Upper lobe of right lung (tissue), 1 donor: ENCODE measurements around the gene RYR1. TPM values are rescaled to one million over a fixed set of nuclear protein-coding genes. Genes with fewer than 3 reads are reported as not detected.

Experiments used
- ATAC-seq: fragments of 200-7000 bp; cut with Tn5 transposase; one replicate; pipeline ENCODE4 v1.9.1; 2020; ENCODE audit warnings: mild to moderate bottlenecking, moderate library complexity
- DNase-seq: peaks from one replicate; pipeline ENCODE4 v3.0.0-alpha.2; 2020
- H3K27ac ChIP-seq: fragments of 200-600 bp; one replicate; pipeline ENCODE4 v1.8.0; 2022
- H3K27me3 ChIP-seq: fragments of 200-600 bp; one replicate; pipeline ENCODE4 v1.8.0; 2022; ENCODE audit warnings: mild to moderate bottlenecking
- H3K36me3 ChIP-seq: fragments of 200-600 bp; one replicate; pipeline ENCODE4 v1.8.0; 2022
- H3K4me1 ChIP-seq: fragments of 200-600 bp; one replicate; pipeline ENCODE4 v1.8.0; 2022
- H3K4me3 ChIP-seq: fragments of 200-600 bp; one replicate; pipeline ENCODE4 v1.8.0; 2022; ENCODE audit warnings: mild to moderate bottlenecking
- H3K9me3 ChIP-seq: fragments of 200-600 bp; one replicate; pipeline ENCODE4 v1.8.0; 2022
- CTCF ChIP-seq: fragments of 200-600 bp; IDR thresholded peaks from one replicate; pipeline ENCODE4 v1.8.0; 2022; ENCODE audit warnings: antibody characterized with exemption
- intact Hi-C: fragments of 100-400 bp; cut with DNase I; formaldehyde crosslinking; loops from one replicate; pipeline ENCODE4 v1.11.0; 2022
- total RNA-seq: library from RNA; stranded (reverse); fragmentation: NEBNext Ultra II Directional; extraction: Animal tissue kit (Norgen Biotek cat#: 25700); gene quantifications from one replicate; pipeline ENCODE4 v1.2.1, GENCODE V29; 2021
- donor health status: DM: no; HTN: yes; CAD: no; lungs with severe emphysema.

RYR1 gene
- total RNA-seq, 1 donor from 2014 or later = 6.5 TPM

- ATAC-seq (no peak), DNase-seq (no peak)
- Histone ChIP-seq H3K9me3 (no peaks in the 10 kb centered on the region), H3K4me1 (no peaks in the 10 kb centered on the region), H3K27ac (no peak overlapping the region), H3K36me3 (no peaks in the 10 kb centered on the region), H3K4me3 (no peak overlapping the region), H3K27me3 (no peaks in the 10 kb centered on the region)
- TF ChIP-seq CTCF = no peak
- intact Hi-C loops = no loop called here
Measured at GRCh38 chr19:38486731-38487336, 53.3 kb downstream of the RYR1 start.

DNA sequence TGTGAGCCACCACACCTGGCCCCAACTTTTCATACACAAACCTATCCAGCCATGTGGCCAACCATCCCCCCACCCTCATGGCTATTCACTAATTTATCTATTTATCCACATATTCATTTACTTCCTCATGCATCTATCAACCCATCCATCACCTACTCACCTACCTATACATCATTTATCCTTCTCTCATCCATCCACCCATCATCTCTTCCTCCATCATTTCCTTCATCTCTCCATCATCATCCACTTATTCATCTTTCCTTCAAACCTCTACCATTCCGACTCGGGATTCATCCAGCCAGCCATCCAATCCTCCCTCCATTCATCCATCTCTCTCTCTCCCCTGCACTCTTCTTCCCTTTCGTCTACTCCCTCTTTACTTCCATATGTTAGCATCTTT is 54.6 kb downstream of the RYR1 start:
- TF ChIP-seq CTCF = no peak
- Histone ChIP-seq H3K4me3 (no peak overlapping the region), H3K27me3 (no peaks in the 10 kb centered on the region), H3K27ac (no peak overlapping the region), H3K9me3 (no peaks in the 10 kb centered on the region), H3K4me1 (no peaks in the 10 kb centered on the region), H3K36me3 (no peaks in the 10 kb centered on the region)
- DNase-seq (no peak), ATAC-seq (no peak)
- intact Hi-C loops = no loop called here

DNA sequence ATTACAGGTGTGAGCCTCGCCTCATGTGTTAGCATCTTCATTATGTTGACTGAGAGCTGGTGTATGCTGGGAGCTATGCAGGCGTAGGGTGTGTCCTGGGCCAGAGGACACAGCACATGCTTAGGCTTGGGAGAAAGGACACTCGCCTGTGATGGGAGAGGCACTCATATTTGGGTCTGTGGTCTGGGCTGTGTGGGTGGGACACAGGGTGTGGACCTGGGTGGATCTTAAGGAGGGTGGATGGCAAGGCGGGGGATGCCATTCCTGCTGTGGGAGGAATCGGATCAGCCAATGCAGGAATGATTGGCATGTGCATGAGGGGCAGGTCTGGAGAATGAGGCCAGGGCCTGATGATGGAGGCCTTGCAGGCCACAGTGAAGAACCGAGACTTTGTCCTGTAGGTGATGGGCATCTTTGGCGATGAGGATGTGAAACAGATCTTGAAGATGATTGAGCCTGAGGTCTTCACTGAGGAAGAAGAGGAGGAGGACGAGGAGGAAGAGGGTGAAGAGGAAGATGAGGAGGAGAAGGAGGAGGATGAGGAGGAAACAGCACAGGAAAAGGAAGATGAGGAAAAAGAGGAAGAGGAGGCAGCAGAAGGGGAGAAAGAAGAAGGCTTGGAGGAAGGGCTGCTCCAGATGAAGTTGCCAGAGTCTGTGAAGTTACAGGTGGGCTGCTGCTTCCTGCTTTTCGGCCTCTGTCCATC is 55.4 kb downstream of the RYR1 start:
- no peak overlapping the region for H3K4me3 ChIP-seq
- H3K27me3 ChIP-seq = no peaks in the 10 kb centered on the region
- no peak overlapping the region for H3K27ac ChIP-seq
- TF ChIP-seq CTCF = no peak
- H3K4me1 ChIP-seq = no peaks in the 10 kb centered on the region
- no peak for DNase-seq
- ATAC-seq = no peak
- H3K9me3 ChIP-seq = no peaks in the 10 kb centered on the region
- intact Hi-C loops = no loop called here
- H3K36me3 ChIP-seq = no peaks in the 10 kb centered on the region

DNA sequence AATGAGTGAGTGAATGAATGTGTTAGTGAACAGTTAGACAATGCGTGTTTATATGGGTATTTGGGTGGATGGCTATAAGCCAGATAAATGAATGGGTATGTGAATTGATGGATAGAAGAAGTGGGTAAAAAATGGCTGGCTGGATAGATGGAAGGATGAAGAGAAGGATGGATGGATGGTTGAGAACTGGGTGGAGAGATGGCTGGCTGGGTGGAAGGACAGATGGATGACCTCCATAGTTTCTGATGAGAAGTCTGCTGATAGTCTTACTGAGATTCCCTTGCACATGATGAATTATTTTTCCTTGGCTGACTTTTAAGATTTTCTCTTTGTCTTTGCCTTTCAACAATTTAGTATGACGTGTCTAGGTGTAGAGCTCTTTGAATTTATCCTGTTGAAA is 57.4 kb downstream of the RYR1 start:
- TF ChIP-seq CTCF = no peak
- DNase-seq (no peak), ATAC-seq (no peak)
- Histone ChIP-seq H3K4me3 (no peak overlapping the region), H3K4me1 (no peaks in the 10 kb centered on the region), H3K27ac (no peak overlapping the region), H3K27me3 (no peaks in the 10 kb centered on the region), H3K9me3 (no peaks in the 10 kb centered on the region), H3K36me3 (no peaks in the 10 kb centered on the region)
- intact Hi-C loops = no loop called here

DNA sequence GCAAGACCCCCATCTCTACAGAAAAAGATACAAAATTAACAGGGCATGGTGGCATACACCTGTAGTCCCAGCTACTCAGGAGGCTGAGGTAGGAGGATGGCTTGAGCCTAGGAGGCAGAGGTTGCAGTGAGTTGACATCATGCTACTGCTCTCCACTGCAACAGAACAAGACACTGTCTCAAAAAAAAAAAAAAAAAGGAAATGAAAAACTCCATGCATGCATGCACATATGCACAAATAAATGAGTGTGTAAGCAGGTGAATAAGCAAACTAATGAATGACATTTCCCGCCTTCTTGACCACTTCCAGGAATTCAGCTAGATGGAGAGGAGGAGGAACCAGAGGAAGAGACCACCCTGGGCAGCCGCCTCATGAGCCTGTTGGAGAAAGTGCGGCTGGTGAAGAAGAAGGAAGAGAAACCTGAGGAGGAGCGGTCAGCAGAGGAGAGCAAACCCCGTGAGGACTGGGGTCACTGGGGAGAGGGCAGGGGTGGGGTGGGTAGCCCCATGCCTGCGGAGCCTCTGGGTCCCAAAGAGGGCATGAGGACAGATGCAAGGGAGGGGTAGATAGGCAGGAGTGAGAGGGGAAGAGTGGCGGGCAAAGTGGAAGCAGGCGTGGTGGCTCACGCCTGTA is 58.8 kb downstream of the RYR1 start:
- Histone ChIP-seq H3K36me3 (no peaks in the 10 kb centered on the region), H3K9me3 (no peaks in the 10 kb centered on the region), H3K4me1 (no peaks in the 10 kb centered on the region), H3K27me3 (no peaks in the 10 kb centered on the region), H3K27ac (no peak overlapping the region), H3K4me3 (no peak overlapping the region)
- TF ChIP-seq CTCF = no peak
- ATAC-seq (no peak), DNase-seq (no peak)
- intact Hi-C loops = no loop called here
